GM21737 (cell line): ENCODE data around the gene CLCNKA.
"Not testable (repeated sequence)": the region's sequence is repeated elsewhere in the genome, so short reads cannot be mapped to it uniquely, and the experiment has no call there.

Experiments
- ATAC-seq: cut with Tn5 transposase; IDR thresholded peaks from one replicate; pipeline ENCODE4 v1.9.1; 2021; ENCODE audit warnings: mild to moderate bottlenecking, moderate library complexity; ENCODE audit not compliant: unreplicated experiment

The CLCNKA gene

DNA sequence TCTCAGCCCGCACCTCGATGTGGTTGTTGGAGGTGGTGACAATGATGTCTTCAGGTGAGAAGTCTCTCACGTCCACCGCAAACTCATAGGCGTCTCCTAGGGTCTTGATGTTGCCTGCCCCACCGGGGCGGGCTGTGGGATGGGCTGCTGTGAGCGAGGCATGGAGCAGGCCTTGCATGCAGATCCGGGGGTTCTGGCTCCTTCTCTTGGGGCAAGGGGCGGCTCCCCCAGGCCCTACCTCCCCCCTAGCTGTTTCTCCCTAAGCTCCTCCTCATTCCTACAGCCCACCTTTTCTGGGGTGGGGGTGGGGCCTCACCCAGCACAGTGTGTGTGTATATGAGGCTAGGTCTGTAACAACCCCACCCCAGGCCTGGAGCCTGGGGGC lies 4.8 kb upstream of the CLCNKA start:
- no peak for ATAC-seq

DNA sequence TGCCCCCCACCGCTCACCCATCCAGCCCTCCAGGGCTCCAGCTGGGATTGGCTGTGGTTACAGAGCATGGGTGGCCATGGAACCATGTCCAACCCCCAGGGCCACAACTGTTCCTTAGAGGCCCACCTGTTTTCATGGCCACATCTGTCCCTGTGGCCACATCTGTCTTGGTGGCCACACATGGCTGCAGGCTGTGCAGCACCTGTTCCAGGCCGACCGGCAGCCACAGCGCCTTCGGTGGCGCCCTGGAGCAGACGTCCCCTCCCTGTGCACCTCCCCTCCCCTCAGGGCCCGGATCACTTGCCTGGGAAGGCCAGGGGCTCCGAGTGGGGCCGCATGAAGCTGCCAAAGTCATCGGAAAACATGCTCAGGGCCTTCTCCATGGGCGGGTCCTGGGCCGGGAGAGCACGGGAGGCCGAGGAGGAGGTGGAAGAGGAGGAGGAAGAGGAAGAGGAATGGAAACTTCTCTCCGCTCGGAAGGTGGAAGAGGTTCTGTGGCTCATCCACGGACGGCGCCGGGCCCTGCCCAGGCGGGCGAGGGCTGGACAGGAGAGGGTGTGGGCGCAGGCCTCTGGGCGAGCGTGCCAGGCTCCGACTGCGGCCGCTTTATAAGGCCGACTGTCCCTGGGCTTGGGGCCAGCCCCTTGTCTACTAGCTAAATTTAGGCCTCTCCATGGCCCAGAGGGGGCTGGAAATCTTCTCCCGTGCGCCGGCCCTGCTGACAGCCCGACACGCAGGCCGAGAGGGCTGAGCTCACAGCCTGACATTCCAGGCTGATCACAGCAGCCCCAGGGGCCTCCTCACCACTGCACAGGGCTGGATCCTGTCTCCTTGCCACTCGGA lies 4.2 kb upstream of the CLCNKA start, which contains the start of gene HSPB7:
TSS of gene HSPB7 (minus strand) at position 583 of the 843 bp plus-strand sequence. CDS start at position 503, 80 bp downstream.
- no peak for ATAC-seq

DNA sequence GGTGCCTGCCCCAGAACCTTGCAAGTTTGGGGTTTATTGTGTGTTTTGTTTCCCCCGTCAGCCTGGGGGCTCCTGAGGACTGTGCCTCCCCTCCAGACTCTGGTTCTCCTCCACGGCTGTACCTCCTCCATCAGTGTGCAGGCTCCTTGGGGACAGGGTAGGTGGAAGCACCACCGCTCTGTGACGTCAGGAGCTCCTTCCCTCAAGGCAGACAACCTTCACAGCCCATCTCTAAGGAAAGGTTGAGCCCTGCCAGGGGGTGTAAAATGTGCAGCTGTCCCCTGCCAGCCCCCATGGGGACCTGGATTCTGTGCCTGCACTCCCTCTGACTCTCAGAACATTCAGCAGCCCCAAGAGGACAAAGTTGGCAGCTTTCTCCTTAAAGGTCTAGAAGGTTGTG lies 3.5 kb upstream of the CLCNKA start:
- ATAC-seq: no peak

DNA sequence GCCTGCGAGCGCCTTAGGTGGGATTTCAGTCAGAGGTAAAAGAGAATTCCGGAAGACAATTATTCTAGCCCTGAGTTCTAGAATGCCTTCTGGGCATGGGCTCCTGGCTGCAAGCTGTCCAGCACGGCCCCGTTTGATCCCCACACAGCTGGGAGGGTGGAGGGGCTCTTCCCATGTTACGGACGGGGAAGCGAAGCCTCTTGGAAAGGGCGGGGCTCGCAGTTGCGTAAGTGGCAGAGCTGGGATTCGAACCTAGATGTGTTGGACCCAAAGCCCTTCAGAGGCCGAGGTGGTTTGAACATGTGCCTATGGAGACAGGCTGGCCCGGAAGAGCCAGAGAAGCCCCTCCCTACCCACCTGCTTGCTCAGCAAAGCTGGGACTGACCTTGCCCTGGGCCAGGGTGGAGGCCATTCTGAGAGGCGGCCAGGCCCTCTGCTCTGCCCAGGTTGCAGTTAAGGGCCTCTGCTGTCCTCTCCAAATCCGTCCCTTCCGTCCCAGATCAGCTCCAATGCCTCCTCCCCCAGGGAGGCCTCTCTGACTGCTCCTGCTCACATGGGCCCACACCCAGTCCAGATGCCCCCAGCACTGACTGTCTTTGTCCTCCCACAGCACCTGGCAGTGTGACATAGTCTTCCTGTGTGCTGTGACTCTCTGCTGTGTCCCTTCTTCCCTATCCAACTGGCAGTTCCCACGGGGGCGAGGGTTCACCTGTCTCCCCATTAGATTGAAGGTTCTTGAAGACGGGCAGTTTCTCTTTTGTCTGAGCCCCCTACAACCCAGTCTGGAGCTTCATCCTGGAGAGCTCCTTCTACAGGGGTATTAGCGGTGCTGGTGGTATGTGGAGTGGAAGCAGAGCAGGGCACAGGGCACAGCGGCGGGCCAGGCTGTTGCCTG lies 2.8 kb upstream of the CLCNKA start:
- no peak for ATAC-seq

DNA sequence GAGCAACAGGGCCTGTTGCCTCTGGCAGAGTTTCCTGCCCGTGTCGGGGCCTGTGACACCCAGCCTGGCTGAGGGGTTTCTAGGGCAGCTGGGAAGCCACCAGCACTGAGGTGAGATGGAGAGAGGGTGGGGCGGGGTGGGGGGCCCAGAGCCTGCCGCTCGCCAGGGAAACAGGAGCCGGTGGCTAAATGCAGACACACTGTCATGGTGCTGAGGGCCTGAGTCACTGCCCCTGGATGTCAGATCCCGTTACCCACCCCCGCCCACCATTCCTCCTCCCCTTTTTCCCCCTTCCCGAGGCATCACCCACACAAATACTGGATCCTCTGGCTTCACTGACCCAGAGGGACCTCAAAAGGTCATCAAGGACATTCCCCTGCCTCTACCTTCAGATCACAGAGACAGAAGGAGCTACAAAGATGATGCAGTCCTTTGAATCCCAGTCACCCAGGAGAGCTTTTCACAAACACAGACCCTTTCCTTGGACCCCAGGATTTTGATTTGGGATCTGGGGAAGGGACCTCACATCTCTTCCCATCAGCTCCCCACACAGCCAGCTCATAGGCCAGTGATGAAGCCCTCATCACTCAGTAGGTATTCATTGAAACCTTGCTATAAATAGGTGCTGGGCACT lies 2.1 kb upstream of the CLCNKA start:
- no peak for ATAC-seq

DNA sequence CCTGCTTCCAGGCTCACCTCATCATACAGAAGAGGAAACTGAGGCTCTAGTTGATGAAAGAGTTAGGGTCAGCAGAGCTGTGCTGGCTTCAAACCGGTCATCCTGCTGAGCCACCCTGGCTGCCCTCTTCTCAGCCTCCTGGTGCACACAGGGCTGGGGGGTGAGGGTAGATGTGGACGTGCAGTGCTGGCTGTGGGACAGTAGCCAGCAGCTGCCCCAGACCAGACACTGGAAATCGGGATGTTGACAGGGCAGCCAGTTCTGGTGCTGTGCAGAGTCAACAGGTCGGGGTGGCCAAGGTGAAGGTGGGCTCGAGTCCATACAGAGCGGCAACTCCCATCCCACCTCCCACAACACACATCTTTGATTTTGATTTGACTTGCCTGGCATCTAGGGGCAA lies 1.5 kb upstream of the CLCNKA start:
- ATAC-seq: no peak

DNA sequence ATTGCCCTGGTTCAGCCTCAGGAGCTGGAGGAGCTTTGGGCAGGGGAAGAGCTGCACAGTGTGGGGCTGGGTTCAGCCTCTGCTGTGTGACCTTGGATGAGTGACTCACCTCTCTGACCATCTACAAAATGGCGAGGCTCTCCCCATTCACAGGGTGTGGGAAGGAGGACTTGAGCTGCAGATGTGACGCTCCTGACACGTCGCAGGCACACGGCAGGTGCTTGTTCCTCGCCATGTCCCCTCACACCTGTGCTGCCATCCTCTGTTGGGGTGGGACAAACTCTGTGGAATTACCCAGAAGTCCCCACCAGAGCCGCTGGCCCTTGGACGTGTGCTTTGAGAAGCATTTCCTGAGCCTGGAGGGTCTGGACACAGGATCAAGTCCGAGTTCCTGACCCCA lies 958 bp upstream of the CLCNKA start:
- not testable (repeated sequence) for ATAC-seq

DNA sequence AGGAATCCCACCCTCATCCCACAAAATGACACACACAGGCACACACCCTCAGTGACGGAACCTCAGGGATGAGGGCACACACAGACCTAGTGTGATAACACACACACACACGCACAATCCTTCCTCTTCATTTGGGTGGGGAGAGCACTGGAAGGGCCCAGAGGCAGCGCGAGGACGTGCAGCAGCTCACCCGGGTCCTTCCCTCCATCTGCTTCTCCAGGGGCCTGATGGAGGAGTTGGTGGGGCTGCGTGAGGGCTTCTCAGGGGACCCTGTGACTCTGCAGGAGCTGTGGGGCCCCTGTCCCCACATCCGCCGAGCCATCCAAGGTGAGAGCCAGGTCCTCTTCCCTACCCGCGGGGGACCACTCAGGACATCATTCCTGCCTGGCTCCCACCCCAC lies 557 bp downstream of the CLCNKA start:
- ATAC-seq: no peak

DNA sequence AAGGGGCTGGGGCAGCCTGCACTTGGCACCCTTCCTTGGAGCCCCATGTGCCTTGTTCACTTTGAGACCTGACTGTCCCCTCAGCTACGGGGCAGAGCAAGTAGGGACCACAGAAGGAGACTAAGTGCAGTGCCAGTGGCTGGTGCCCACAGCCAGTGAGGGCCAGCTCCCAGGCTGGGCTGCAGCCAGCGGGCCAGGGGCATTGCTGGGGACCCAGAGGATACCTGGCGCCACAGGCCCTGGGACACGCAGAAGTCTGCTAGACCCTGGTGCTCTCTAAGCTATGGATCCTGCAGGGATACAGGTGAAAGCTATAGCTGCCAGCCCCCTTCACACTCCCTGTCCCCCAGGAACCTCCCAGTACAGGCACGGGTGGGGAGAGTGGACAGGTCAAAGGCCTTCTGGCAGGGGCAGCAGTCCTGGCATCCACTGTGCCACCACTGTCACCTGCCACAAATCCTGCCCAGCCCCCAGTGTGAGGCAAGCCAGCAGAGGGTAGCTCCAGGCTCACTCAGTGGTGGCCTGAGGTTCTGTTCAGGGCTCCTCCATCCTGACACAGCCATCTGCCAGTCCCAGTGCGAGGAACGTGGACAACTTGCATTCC lies 1.3 kb downstream of the CLCNKA start:
- ATAC-seq: no peak

DNA sequence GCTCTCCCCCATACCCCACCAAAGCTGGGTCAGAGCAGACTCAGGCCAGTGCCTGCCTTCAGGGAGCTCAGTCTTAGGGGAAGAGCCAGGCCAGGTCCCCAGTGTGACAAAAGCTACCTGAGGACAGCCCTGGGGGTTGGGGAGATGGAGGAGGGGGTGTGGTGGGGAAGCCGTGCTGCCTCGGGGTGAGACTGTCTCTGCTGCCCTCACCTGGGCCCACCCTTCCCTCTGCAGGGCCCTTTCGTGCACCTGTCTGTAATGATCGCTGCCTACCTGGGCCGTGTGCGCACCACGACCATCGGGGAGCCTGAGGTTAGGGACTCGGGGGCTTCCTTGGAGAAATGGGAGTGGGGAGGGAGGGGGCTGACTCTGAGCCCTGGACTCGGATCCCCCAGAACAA lies 4.5 kb downstream of the CLCNKA start:
- ATAC-seq: not testable (repeated sequence)

DNA sequence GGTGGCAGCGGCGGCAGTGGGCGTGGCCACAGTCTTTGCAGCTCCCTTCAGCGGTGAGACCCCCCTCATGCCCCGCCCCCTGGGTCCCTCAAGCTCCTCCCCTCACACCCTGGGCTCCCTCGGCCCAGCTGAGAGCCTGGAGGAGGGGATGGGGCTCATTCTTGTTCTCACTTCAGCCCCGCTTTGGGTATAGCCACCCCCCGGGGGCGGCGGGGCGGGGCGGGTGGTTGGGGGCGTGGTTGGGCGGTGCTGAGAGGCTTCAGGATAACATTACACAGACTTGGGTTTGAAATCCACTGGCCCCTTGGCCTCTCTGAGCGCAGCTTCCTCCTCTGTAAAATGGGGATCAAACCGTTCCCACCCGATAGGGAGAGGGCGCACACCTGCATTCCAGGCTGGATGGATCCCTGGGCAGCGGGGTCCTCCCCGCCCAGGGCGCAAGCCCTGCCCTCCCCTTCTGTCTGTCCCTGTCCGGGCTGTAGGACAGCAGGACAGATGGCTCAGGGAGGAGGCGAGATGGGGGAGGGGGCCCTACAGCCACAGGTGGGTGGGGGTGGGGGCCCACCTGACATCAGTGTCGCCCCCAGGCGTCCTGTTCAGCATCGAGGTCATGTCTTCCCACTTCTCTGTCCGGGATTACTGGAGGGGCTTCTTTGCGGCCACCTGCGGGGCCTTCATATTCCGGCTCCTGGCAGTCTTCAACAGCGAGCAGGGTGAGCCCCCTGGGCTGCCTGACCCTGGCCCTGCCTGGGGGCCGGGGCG lies 5.1 kb downstream of the CLCNKA start:
- ATAC-seq: no peak

DNA sequence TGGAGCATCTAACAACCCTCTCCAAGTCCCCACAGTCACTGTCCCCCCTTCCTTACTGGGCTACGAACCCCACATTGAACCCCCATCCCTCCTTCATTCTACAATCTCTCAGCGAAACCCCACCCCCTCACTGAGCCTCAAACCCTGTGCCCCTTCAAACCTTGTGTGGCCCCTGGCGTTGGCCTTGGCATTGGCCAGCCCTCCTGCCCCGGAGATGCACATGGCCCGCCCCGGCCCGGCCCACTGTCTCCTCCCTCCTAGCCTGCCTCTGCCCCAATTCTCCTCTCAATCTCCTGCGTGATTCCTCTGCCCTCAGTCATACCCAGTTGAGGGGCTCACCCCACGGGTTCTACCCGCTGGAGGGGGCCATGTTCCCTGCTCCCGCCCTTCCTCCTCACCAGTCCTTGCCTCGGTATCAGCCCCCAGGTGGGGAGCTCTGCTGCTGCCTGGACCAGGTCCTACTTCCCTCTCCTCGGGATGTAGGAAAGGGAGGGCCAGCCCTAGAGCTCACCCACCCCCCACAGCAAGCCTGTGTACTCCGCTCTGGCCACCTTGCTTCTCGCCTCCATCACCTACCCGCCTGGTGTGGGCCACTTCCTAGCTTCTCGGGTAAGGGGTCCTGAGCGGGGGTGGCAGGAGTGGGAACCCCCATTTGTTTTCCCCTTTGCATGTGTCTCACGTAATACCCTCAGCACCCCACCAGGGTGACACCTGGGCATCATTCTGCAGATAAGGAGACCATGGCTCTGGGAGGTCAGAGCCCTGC lies 6.6 kb downstream of the CLCNKA start:
- no peak for ATAC-seq

DNA sequence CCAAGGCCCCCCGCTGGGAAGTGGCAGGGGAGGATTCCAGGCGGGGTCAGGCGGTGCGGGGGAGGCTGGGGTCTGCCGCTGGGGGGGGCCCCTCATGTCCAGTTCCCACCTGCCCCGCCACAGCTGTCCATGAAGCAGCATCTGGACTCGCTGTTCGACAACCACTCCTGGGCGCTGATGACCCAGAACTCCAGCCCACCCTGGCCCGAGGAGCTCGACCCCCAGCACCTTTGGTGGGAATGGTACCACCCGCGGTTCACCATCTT lies 7.1 kb downstream of the CLCNKA start:
- not testable (repeated sequence) for ATAC-seq

DNA sequence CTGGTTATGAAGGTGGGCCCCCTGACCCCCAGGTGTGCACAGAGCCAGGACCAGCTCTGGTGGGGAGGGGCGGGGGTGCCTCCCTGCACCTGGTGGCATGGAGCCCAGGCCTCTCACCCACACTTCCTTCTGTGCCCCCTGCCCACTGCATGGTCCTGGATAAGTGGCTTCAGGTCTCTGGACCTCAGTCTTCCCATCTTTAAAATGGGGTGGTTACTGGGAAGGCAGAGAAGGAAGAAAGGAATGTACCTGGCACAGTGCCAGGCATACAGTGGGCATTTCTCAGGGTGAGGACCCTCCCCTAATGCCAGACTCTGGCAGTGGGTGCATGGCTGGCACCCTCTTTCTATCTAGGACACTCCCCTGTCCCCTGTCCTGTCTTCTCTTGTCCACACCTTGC lies 7.5 kb downstream of the CLCNKA start:
- ATAC-seq: no peak

DNA sequence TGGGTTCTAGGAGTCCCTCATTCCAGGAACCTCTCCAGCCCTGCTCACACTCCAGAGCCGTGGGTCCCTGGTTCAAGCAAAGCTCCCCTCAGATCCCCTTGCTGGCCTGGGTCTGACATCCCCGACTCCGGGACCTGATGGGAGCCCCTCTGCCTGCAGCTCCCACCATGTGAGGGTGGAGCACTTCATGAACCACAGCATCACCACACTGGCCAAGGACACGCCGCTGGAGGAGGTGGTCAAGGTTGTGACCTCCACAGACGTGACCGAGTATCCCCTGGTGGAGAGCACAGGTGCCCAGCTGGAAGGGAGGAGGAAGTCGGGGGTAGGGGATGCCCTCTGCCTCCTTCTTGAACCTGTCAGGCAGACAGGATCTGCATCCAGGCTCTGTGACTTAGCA lies 9.7 kb downstream of the CLCNKA start:
- ATAC-seq: no peak

DNA sequence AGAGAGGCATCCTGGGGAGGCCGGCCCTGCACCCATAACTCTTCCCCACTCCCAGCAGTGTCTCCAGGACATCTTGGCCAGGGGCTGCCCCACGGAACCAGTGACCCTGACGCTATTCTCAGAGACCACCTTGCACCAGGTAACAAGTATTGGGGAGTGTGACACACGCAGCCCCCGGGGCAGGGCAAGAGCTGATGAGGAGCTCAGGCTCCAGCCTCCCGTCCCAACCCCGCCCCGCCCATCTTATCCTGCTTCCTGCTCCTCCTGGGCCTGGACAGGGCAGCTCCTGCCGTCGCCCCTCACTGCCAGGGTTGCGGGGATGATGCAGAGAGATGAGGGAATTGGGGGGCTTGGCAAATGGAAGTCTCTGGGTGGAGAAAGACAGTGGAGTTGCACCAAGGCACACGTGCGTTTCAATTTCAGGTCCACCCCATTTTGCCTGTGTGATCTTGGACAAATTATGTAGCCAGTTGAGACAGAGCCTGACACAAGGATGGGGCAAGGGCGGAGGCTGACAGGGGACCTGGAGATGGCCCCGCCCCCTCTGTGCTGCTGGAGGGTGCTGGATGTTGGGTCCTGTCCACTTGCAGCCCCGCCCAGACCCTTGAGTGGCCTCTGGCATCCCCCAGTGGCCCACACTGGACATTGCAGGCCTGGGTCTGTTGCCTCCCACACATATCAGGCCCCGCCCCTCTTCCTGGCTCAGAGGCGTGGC lies 10.7 kb downstream of the CLCNKA start:
- no peak for ATAC-seq

DNA sequence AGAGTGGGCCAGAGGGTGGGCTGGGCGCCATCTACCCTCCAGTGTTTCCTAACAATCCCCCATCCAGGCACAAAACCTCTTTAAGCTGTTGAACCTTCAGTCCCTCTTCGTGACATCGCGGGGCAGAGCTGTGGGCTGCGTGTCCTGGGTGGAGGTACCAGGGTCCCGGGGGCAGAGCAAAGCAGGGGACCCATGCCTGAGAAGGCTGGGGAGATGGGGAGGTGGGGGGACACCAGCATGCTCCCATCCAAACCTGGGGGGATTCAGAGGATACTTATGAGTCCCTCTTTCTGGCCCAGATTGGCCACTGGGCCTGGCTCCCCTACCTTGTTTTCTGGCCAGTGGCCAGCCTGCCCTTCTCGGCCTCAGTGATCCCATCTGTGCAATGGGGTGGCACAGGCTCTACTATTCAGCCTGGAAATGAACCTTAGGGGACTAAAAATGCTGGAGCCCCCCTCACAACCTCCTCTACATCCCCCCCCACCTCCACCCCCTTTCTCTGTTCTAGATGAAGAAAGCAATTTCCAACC lies 11.3 kb downstream of the CLCNKA start:
- ATAC-seq: not testable (repeated sequence)

DNA sequence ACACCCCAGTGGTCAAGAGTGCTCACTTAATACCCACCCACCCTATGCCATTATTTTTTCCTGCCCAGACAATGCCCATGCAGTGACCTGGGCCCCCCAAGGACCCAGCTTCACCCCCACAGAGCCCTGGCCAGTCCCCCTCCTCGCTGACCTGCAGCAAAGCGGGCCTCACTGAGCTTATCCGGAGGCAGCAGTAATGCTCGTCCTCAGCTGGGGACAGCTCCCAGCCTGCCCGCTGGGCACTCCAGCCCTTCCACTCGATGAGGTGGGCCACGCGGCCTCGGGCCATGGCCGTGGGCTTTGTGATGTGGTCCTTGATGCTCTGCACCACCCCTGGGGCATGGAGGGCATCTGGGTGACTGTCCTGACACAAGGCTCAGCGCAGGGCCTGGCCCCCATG lies 14.6 kb downstream of the CLCNKA start:
- ATAC-seq: not testable (repeated sequence)

DNA sequence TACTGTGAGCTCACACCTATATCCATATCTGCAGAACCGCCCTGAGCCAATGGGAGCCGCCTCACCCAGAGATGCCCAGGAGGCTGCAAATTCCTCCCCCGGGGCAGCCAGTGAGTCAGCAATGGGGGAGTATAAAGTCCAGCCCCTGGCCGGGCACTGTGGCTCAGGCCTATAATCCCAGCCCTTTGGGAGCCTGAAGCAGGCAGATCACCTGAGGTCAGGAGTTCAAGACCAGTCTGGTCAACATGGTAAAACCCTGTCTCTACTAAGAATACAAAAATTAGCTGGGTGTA lies 16.7 kb downstream of the CLCNKA start:
- no peak for ATAC-seq
